ENCODE data around the gene PCNX3. TPM values are rescaled to one million over a fixed set of nuclear protein-coding genes. Genes with fewer than 3 reads are reported as not detected.
A peak's percentile ranks its signal among the peaks of the same experiment; 100 is the strongest.

Gene PCNX3
- total and polyA plus RNA-seq, 7 experiments from 2014 or later: 2.2 to 64.9 (median 54.9) TPM

DNA sequence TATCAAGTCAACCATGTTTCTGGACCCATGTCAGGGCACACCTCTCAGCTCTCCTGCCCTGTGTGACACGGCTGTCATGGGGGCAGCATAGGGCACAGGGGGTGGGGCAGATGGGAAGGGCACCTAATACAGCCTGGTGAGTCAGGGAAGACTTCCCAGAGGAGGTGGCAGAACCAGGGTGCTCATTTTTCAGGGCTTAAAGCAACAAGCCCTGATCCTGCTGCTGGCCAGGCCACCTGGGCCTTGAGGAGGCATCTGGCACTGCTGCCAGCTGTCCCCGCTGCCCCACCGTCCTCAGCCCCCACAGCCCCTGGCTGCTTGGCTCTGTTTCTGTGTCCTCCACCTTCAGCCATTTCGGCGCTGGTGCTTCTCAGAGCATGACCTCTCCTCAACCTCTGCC, 5.9 kb upstream of the PCNX3 start:
- peaks cover 31 to 47% (median 39%) of the 10 kb centered on the region in 7 donors for H3K4me1 Mint-ChIP-seq
- H3K27me3 Mint-ChIP-seq: no peaks in the 10 kb centered on the region
- ChIA-PET POLR2A (interaction anchor here (1.3 to 1.6 kb wide), 2 partner anchors 20 to 53 kb away, joined by 3 to 6 read pairs; partner anchors contain the start of gene RELA), CTCF (interaction anchor here (0.6 to 1.1 kb wide), 2 partner anchors 16 to 57 kb away, joined by 3 read pairs; no protein-coding TSS in a partner anchor)
- peaks cover 0 to 14% (median 3%) of the 10 kb centered on the region in 5 donors for H3K36me3 Mint-ChIP-seq
- Histone ChIP-seq H3K9me3 (ENCODE audit: control insufficient read depth in 2 of 3, low read length in 3 of 3) (no peaks in the 10 kb centered on the region), H3K4me3 (ENCODE audit: low read length) (no peak overlapping the region), H3K36me3 (ENCODE audit: control insufficient read depth in 2 of 3, insufficient read depth in 3 of 3, low read length in 3 of 3) (peaks cover 0 to 67% (median 6%) of the 10 kb centered on the region in 3 experiments), H3K27ac (ENCODE audit: low read depth, low read length) (peak overlapping the region; percentile 98), H3K4me1 (ENCODE audit: control insufficient read depth in 2 of 2, insufficient read depth in 2 of 2, low read length in 2 of 2) (peaks cover 31 to 42% of the 10 kb centered on the region in 2 donors), H3K27me3 (ENCODE audit: control insufficient read depth in 2 of 2, insufficient read depth in 2 of 2, low read length in 2 of 2) (no peaks in the 10 kb centered on the region)
- DNase-seq (no peak), ATAC-seq (no peak)
- intact Hi-C loops (cut with micrococcal nuclease): no loop called here
- H3K4me3 Mint-ChIP-seq: peak overlapping the region in 6 of 10 donors; percentile 30 to 99 (median 44)
- peak overlapping the region; percentile 19 to 96 (median 88) for H3K27ac Mint-ChIP-seq
- peaks cover 0 to 2% (median 0%) of the 10 kb centered on the region in 11 donors for H3K9me3 Mint-ChIP-seq

GRCh38 chr11:65610404-65610803, 5.2 kb upstream of the PCNX3 start:
- H3K36me3 ChIP-seq (ENCODE audit: control insufficient read depth in 2 of 3, insufficient read depth in 3 of 3, low read length in 3 of 3): peaks cover 0 to 63% (median 6%) of the 10 kb centered on the region in 3 experiments
- Mint-ChIP-seq H3K4me1 (peaks cover 31 to 50% (median 42%) of the 10 kb centered on the region in 7 donors), H3K4me3 (peak overlapping the region in 9 of 10 donors; percentile 6 to 99 (median 45)), H3K9me3 (peaks cover 0 to 2% (median 0%) of the 10 kb centered on the region in 11 donors), H3K36me3 (peaks cover 0 to 14% (median 3%) of the 10 kb centered on the region in 5 donors), H3K27ac (peak overlapping the region; percentile 64 to 96 (median 88)), H3K27me3 (peaks cover 0 to 3% (median 0%) of the 10 kb centered on the region in 5 donors)
- POLR2A ChIA-PET: interaction anchor here (1.6 kb wide), 1 partner anchor 21 kb away, joined by 6 read pairs; no protein-coding TSS in a partner anchor
- H3K4me1 ChIP-seq (ENCODE audit: control insufficient read depth in 2 of 2, insufficient read depth in 2 of 2, low read length in 2 of 2): peaks cover 31 to 42% of the 10 kb centered on the region in 2 donors
- no peak overlapping the region for H3K4me3 ChIP-seq (ENCODE audit: low read length)
- CTCF ChIA-PET: interaction anchor here (1.6 kb wide), 1 partner anchor 17 kb away, joined by 4 read pairs; no protein-coding TSS in a partner anchor
- intact Hi-C loops (cut with micrococcal nuclease): no loop called here
- DNase-seq (no peak), ATAC-seq (no peak)
- peak overlapping the region; percentile 98 for H3K27ac ChIP-seq (ENCODE audit: low read depth, low read length)
- H3K27me3 ChIP-seq (ENCODE audit: control insufficient read depth in 2 of 2, insufficient read depth in 2 of 2, low read length in 2 of 2): no peaks in the 10 kb centered on the region
- H3K9me3 ChIP-seq (ENCODE audit: control insufficient read depth in 2 of 3, low read length in 3 of 3): no peaks in the 10 kb centered on the region

DNA sequence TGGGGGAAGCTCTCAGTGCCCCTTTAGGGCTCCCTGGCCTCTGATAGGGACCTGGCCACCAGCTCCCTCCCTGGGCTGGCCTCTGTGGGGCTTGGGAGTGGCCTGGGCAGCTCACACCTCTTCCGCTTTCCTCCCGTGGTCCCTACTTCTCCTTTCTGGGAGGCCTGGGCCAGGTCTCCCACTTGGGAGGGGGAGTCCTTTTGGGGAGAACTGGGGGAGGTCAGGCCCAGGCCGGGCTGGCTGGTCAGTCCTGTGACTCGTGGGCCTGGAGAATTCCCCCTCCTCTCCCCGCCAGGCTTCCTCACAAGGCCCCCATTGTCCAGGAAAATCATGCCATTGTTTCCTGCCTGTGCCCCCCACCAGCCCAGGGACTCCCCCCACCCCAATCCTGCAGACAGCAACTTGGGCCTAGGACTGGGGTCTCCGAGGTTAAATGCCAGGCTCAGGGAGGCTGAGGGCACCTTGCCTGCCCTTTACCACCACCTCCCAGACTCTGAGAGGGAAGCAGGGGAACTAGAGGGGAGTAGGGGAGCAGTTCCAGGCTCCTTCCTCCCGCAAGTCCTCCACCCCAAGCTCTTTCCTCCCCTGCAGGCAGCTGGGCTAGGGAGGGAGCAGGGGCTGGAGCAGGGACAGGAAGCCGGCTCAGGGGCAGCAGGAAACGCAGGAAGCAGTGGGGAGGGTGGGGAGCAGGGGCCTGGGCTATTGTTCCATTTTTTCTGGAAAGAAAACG, 4.4 kb upstream of the PCNX3 start:
- DNase-seq (no peak), ATAC-seq (no peak)
- H3K4me3 Mint-ChIP-seq: peak overlapping the region; percentile 27 to 99 (median 96)
- H3K9me3 Mint-ChIP-seq: peaks cover 0 to 4% (median 0%) of the 10 kb centered on the region in 11 donors
- Histone ChIP-seq H3K4me1 (ENCODE audit: control insufficient read depth in 2 of 2, insufficient read depth in 2 of 2, low read length in 2 of 2) (peaks cover 31 to 42% of the 10 kb centered on the region in 2 donors), H3K36me3 (ENCODE audit: control insufficient read depth in 2 of 3, insufficient read depth in 3 of 3, low read length in 3 of 3) (peaks cover 0 to 58% (median under 1%) of the 10 kb centered on the region in 3 experiments), H3K27me3 (ENCODE audit: control insufficient read depth in 2 of 2, insufficient read depth in 2 of 2, low read length in 2 of 2) (no peaks in the 10 kb centered on the region), H3K27ac (ENCODE audit: low read depth, low read length) (peak overlapping the region; percentile 98), H3K9me3 (ENCODE audit: control insufficient read depth in 2 of 3, low read length in 3 of 3) (no peaks in the 10 kb centered on the region), H3K4me3 (ENCODE audit: low read length) (no peak overlapping the region)
- CTCF ChIA-PET: interaction anchor here (1.6 kb wide), 1 partner anchor 17 kb away, joined by 4 read pairs; no protein-coding TSS in a partner anchor
- intact Hi-C loops (cut with micrococcal nuclease): no loop called here
- POLR2A ChIA-PET: interaction anchor here (1.4 to 6.7 kb wide), 6 partner anchors 15 to 113 kb away, joined by 3 to 52 read pairs (median 11); partner anchors contain the start of genes MALAT1 and SCYL1
- peaks cover 32 to 51% (median 42%) of the 10 kb centered on the region in 7 donors for H3K4me1 Mint-ChIP-seq
- peaks cover 0 to 6% (median 0%) of the 10 kb centered on the region in 5 donors for H3K27me3 Mint-ChIP-seq
- H3K36me3 Mint-ChIP-seq: peaks cover 0 to 10% (median 3%) of the 10 kb centered on the region in 5 donors
- peak overlapping the region; percentile 30 to 96 (median 87) for H3K27ac Mint-ChIP-seq

- ChIA-PET CTCF (interaction anchor here (1.0 kb wide), 2 partner anchors 46 to 72 kb away, joined by 3 to 4 read pairs; no protein-coding TSS in a partner anchor), POLR2A (interaction anchor here (0.5 to 6.7 kb wide), 14 partner anchors 8 to 263 kb away, joined by 3 to 52 read pairs (median 6); partner anchors contain the start of genes EHBP1L1, MALAT1, MUS81 and RELA)
- DNase-seq (no peak), ATAC-seq (no peak)
- Histone ChIP-seq H3K9me3 (ENCODE audit: control insufficient read depth in 2 of 3, low read length in 3 of 3) (no peaks in the 10 kb centered on the region), H3K4me1 (ENCODE audit: control insufficient read depth in 2 of 2, insufficient read depth in 2 of 2, low read length in 2 of 2) (peaks cover 39 to 50% of the 10 kb centered on the region in 2 donors), H3K27me3 (ENCODE audit: control insufficient read depth in 2 of 2, insufficient read depth in 2 of 2, low read length in 2 of 2) (no peaks in the 10 kb centered on the region), H3K36me3 (ENCODE audit: control insufficient read depth in 2 of 3, insufficient read depth in 3 of 3, low read length in 3 of 3) (peaks cover 0 to 51% (median 0%) of the 10 kb centered on the region in 3 experiments), H3K4me3 (ENCODE audit: low read length) (peak overlapping the region; percentile 89), H3K27ac (ENCODE audit: low read depth, low read length) (peak overlapping the region; percentile 98)
- H3K4me3 Mint-ChIP-seq: peak overlapping the region; percentile 93 to 99 (median 97)
- peaks cover 0 to 4% (median 0%) of the 10 kb centered on the region in 11 donors for H3K9me3 Mint-ChIP-seq
- H3K4me1 Mint-ChIP-seq: peaks cover 40 to 59% (median 48%) of the 10 kb centered on the region in 7 donors
- intact Hi-C loops (cut with micrococcal nuclease): no loop called here
- H3K27me3 Mint-ChIP-seq: peaks cover 0 to 6% (median 0%) of the 10 kb centered on the region in 5 donors
- peaks cover 0 to 15% (median 6%) of the 10 kb centered on the region in 5 donors for H3K36me3 Mint-ChIP-seq
- peak overlapping the region; percentile 87 to 96 (median 92) for H3K27ac Mint-ChIP-seq
Measured at GRCh38 chr11:65611758-65612603, 3.6 kb upstream of the PCNX3 start.

DNA sequence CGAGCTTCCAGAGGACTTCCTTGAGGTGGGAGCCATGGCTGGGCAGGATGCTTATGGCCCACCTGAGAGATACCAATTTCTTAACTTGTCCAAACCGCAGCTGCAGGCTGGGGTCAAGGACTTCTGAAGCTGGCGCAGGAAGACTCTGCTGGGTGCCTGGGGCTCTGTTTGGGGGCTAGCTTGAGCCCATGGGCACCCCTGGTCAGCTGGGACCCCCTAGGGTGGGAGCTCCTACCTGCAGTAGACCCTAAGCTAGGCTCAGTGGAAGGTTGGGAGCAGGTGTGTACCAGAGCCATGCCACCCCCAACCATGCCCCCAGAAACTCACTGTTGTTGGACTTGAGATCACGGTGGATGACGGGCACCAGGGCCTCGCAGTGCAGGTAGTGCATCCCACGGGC, 2.9 kb upstream of the PCNX3 start:
- CTCF ChIA-PET: interaction anchor here (0.9 to 1.0 kb wide), 3 partner anchors 47 to 272 kb away, joined by 3 to 4 read pairs (median 4); no protein-coding TSS in a partner anchor
- Histone ChIP-seq H3K27me3 (ENCODE audit: control insufficient read depth in 2 of 2, insufficient read depth in 2 of 2, low read length in 2 of 2) (no peaks in the 10 kb centered on the region), H3K4me1 (ENCODE audit: control insufficient read depth in 2 of 2, insufficient read depth in 2 of 2, low read length in 2 of 2) (peaks cover 46 to 55% of the 10 kb centered on the region in 2 donors), H3K9me3 (ENCODE audit: control insufficient read depth in 2 of 3, low read length in 3 of 3) (no peaks in the 10 kb centered on the region), H3K27ac (ENCODE audit: low read depth, low read length) (peak overlapping the region; percentile 98), H3K36me3 (ENCODE audit: control insufficient read depth in 2 of 3, insufficient read depth in 3 of 3, low read length in 3 of 3) (peaks cover 0 to 51% (median 6%) of the 10 kb centered on the region in 3 experiments), H3K4me3 (ENCODE audit: low read length) (peak overlapping the region; percentile 89)
- Mint-ChIP-seq H3K4me3 (peak overlapping the region; percentile 93 to 99 (median 97)), H3K4me1 (peaks cover 40 to 66% (median 52%) of the 10 kb centered on the region in 7 donors), H3K9me3 (peaks cover 0 to 4% (median 0%) of the 10 kb centered on the region in 11 donors), H3K36me3 (peaks cover 0 to 15% (median 6%) of the 10 kb centered on the region in 5 donors), H3K27me3 (peaks cover 0 to 6% (median 0%) of the 10 kb centered on the region in 5 donors), H3K27ac (peak overlapping the region; percentile 87 to 96 (median 92))
- POLR2A ChIA-PET: interaction anchor here (0.6 to 6.7 kb wide), 14 partner anchors 9 to 247 kb away, joined by 3 to 52 read pairs (median 8); partner anchors contain the start of genes EHBP1L1, KAT5, MALAT1 and MUS81
- DNase-seq (no peak), ATAC-seq (no peak)
- intact Hi-C loops (cut with micrococcal nuclease): no loop called here
